ENCODE results near the gene FBP1.

DNA sequence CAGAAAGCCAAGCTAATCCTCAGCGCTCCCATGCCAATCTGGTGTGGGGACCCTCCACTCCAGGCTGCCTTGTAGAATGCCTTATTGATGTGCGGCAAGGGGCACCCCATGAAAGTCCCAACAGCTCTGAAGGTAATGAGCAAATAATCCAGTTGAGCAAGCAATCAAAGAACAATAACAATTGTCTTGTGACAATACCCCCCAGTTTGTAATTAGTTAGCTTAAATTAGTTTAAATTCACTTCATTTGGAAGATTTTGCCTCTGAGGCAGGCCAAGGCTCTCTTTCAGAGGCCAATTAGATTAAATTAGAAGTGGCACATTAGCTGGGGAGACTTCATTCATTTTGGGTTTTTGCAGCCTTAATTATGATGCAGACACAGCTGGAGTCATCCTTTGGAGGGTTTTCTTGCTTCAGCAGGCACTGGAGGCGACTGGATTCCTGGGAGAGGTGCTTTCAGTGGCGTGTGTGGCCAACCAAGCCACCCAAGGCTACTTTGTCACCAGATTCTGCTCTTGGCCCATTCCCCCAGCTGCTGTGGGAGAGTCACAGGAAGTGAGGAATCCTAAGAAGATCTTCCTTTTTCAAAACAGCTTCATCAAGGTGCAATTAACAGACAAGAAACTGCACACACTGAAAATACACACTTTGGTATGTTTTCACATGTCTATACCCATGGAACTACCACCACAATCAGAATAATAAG lies 17.9 kb upstream of the FBP1 start:
- TF ChIP-seq, protein P1, sequence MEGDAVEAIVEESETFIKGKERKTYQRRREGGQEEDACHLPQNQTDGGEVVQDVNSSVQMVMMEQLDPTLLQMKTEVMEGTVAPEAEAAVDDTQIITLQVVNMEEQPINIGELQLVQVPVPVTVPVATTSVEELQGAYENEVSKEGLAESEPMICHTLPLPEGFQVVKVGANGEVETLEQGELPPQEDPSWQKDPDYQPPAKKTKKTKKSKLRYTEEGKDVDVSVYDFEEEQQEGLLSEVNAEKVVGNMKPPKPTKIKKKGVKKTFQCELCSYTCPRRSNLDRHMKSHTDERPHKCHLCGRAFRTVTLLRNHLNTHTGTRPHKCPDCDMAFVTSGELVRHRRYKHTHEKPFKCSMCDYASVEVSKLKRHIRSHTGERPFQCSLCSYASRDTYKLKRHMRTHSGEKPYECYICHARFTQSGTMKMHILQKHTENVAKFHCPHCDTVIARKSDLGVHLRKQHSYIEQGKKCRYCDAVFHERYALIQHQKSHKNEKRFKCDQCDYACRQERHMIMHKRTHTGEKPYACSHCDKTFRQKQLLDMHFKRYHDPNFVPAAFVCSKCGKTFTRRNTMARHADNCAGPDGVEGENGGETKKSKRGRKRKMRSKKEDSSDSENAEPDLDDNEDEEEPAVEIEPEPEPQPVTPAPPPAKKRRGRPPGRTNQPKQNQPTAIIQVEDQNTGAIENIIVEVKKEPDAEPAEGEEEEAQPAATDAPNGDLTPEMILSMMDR (IDR thresholded peaks at IDR 0.05): no peak
- no peak for TF ChIP-seq POLR2A (IDR thresholded peaks at IDR 0.05)

All from lower leg skin (tissue), 3 donors.